K562 (cell line): ENCODE data around the gene SRPK3. TPM values are rescaled to one million over a fixed set of nuclear protein-coding genes. Genes with fewer than 3 reads are reported as not detected.

Source experiments
- ATAC-seq: fragments of 200-7000 bp; cut with Tn5 transposase; 3 replicates; pipeline ENCODE4 v1.9.1; 2020; ENCODE audit warnings: moderate library complexity
- BruUV-seq: library from RNA; stranded (reverse); fragments of 400-500 nt; replicated peaks from 2 replicates; lab custom pipeline; 2021; lab: Mats Ljungman, UMichigan
- CTCF ChIA-PET: fragments of 300-600 bp; formaldehyde crosslinking; extraction: SDS; loops from one replicate; lab custom pipeline; 2021; ENCODE audit warnings: low intra/inter-chr PET ratio; lab: Yijun Ruan, JAX
- POLR2A ChIA-PET: fragments of 300-600, 350-650 bp; sonication (Branson Sonifier 250); formaldehyde crosslinking; extraction: SDS; loops from one replicate; lab custom pipeline; 2021; ENCODE audit warnings: antibody characterized with exemption, inconsistent platforms; lab: Yijun Ruan, JAX
- DNase-seq, 4 experiments: peaks; one replicate each; pipeline versions ENCODE4 v3.0.0 to v3.0.0-alpha.2; 2011 to 2018; ENCODE audit warnings: low spot score in 3 of 4, mixed read lengths in 3 of 4; ENCODE audit errors: extremely low read depth in 1 of 4
- FAIRE-seq: peaks from 2 replicates; lab custom pipeline; 2011; peaks lifted over from hg19 to GRCh38; lab: Jason Lieb, UNC
- H2AFZ ChIP-seq: 2 replicates; pipeline ENCODE4 v1.6.0; 2011; ENCODE audit warnings: low read depth, low read length, control low read depth, inconsistent platforms
- H3K27ac ChIP-seq: fragments of 200-600 bp; 3 replicates; pipeline ENCODE4 v1.8.0; 2011; ENCODE audit warnings: low read depth, mild to moderate bottlenecking, control low read depth, inconsistent platforms, low read length, moderate library complexity, mixed read lengths; ENCODE audit errors: extremely low read depth
- H3K27me3 ChIP-seq, 2 experiments: fragments of 300-600 bp in 1 of 2; 2 replicates in 1 of 2; 3 replicates in 1 of 2; pipeline versions ENCODE4 v1.6.0 to v1.8.0; 2011; ENCODE audit warnings: inconsistent platforms in 2 of 2, low read length in 2 of 2, mild to moderate bottlenecking in 1 of 2, mixed read lengths in 1 of 2, moderate library complexity in 1 of 2; ENCODE audit not compliant: control insufficient read depth in 2 of 2, insufficient read depth in 2 of 2
- H3K36me3 ChIP-seq: fragments of 300-600 bp; 3 replicates; pipeline ENCODE4 v1.8.0; 2011; ENCODE audit warnings: mild to moderate bottlenecking, low read length, inconsistent platforms; ENCODE audit not compliant: control insufficient read depth, insufficient read depth
- H3K4me1 ChIP-seq, 2 experiments: fragments of 200-600 bp in 1 of 2; replicated peaks in 1 of 2; 2 replicates in 1 of 2; 3 replicates in 1 of 2; pipeline versions ENCODE4 v1.5.1 to v1.8.0; 2011; ENCODE audit warnings: inconsistent platforms in 2 of 2, low read length in 2 of 2, mild to moderate bottlenecking in 1 of 2, mixed read lengths in 1 of 2, moderate library complexity in 1 of 2; ENCODE audit not compliant: control insufficient read depth in 2 of 2, insufficient read depth in 2 of 2
- H3K4me2 ChIP-seq: 2 replicates; pipeline ENCODE4 v1.6.1; 2011; ENCODE audit warnings: low read length, control low read depth, inconsistent platforms, mixed read lengths; ENCODE audit not compliant: insufficient read depth
- H3K4me3 ChIP-seq: fragments of 200-600 bp; sonication (generic), shearing (Covaris generic); 2 replicates; pipeline ENCODE4 v1.5.1; 2016; ENCODE audit warnings: control low read depth, inconsistent platforms
- H3K79me2 ChIP-seq: fragments of 200-600 bp; 3 replicates; pipeline ENCODE4 v1.8.0; 2011; ENCODE audit warnings: low read length, inconsistent platforms; ENCODE audit not compliant: control insufficient read depth, insufficient read depth
- H3K9ac ChIP-seq, 2 experiments: 2 replicates each; pipeline versions ENCODE4 v1.6.0 to v1.6.1; 2011; ENCODE audit warnings: low read depth in 2 of 2, low read length in 2 of 2, control low read depth in 1 of 2, inconsistent platforms in 1 of 2, mild to moderate bottlenecking in 1 of 2, mixed read lengths in 1 of 2; ENCODE audit not compliant: insufficient read depth in 1 of 2
- H3K9me1 ChIP-seq: one replicate; pipeline ENCODE4 v1.6.0; 2011; ENCODE audit warnings: inconsistent platforms, mild to moderate bottlenecking, low read length, moderate library complexity; ENCODE audit not compliant: control insufficient read depth, insufficient read depth
- H3K9me3 ChIP-seq: replicated peaks from 2 replicates; pipeline ENCODE4 v1.5.1; 2011; ENCODE audit warnings: low read depth, low read length, inconsistent platforms; ENCODE audit not compliant: control insufficient read depth, insufficient read depth
- H4K20me1 ChIP-seq: replicated peaks from 2 replicates; pipeline ENCODE4 v1.6.1; 2011; ENCODE audit warnings: low read length, inconsistent platforms, mixed read lengths; ENCODE audit not compliant: control insufficient read depth, insufficient read depth
- CHD2 ChIP-seq: IDR thresholded peaks from 2 replicates; pipeline ENCODE4 v1.6.1; 2011; ENCODE audit warnings: low read depth, low read length
- DDX20 ChIP-seq: fragments of 450-650 bp; IDR thresholded peaks from 2 replicates; pipeline ENCODE4 v1.6.1; 2016; ENCODE audit warnings: missing genetic modification characterization, low read depth, mild to moderate bottlenecking, missing compliant biosample characterization, moderate library complexity
- NRF1 ChIP-seq, 2 experiments: fragments of 450-650 bp; IDR thresholded peaks in 1 of 2; conservative IDR thresholded peaks in 1 of 2; 2 replicates each; pipeline ENCODE4 v1.6.1; 2014; ENCODE audit warnings: mild to moderate bottlenecking in 2 of 2
- PHF20 ChIP-seq: fragments of 450-650 bp; IDR thresholded peaks from 2 replicates; pipeline ENCODE4 v1.6.1; 2018; ENCODE audit not compliant: partially characterized antibody
- RBM34 ChIP-seq: fragments of 200-400 bp; formaldehyde crosslinking; IDR thresholded peaks from 2 replicates; pipeline ENCODE4 v1.6.1; 2018; ENCODE audit warnings: low read length, borderline replicate concordance; ENCODE audit not compliant: insufficient read depth
- TEAD4 ChIP-seq, 2 experiments: sonication (generic) in 1 of 2; formaldehyde crosslinking in 1 of 2; IDR thresholded peaks; 2 replicates each; pipeline versions ENCODE4 v1.6.1 to v1.8.0; 2012 to 2022; ENCODE audit warnings: borderline replicate concordance in 1 of 2, inconsistent platforms in 1 of 2, low read length in 1 of 2, mild to moderate bottlenecking in 1 of 2, missing genetic modification reagents in 1 of 2
- TSC22D4 ChIP-seq: fragments of 450-650 bp; IDR thresholded peaks from 2 replicates; pipeline ENCODE4 v1.6.1; 2016; ENCODE audit warnings: missing genetic modification characterization, missing biosample characterization, control low read depth
- WHSC1 ChIP-seq: IDR thresholded peaks from one replicate; pipeline ENCODE4 v1.6.1; 2012; ENCODE audit warnings: low read length, control low read depth, inconsistent platforms
- ZNF140 ChIP-seq: fragments of 250-450 bp; sonication (Bioruptor Pico); IDR thresholded peaks from 2 replicates; pipeline ENCODE4 v1.8.0; 2021; ENCODE audit warnings: moderate library complexity, mild to moderate bottlenecking, inconsistent platforms
- ZNF239 ChIP-seq: fragments of 250-450 bp; sonication (Bioruptor Pico); IDR thresholded peaks from 2 replicates; pipeline ENCODE4 v1.4.0; 2020; ENCODE audit warnings: mild to moderate bottlenecking
- WGBS: fragments of 100-300 bp; shearing (Covaris generic); methylation state at CpG from one replicate; pipeline ENCODE4 v1.1.6; 2016; ENCODE audit warnings: low coverage, mixed read lengths; ENCODE audit not compliant: insufficient coverage; ENCODE audit errors: missing lambda C conversion rate; 5-methylcytosine and 5-hydroxymethylcytosine counted together
- in situ Hi-C: fragments of 300-500 bp; cut with MboI; formaldehyde crosslinking; loops from 4 replicates; pipeline ENCODE4 v1.15.0; 2018; ENCODE audit warnings: inconsistent platforms, mixed read lengths
- intact Hi-C: fragments of 100-400 bp; cut with micrococcal nuclease; formaldehyde crosslinking; loops from 2 replicates; pipeline ENCODE4 v1.14.2; 2022
- polyA plus RNA-seq, 8 experiments: library from polyadenylated mRNA; depleted of rRNA in 4 of 8; stranded (reverse) in 5 of 8; unstranded in 3 of 8; fragments of >200 nt; fragmentation: Nextera tagmentation in 2 of 8; fragmentation: Illumina TruSeq in 1 of 8; extraction: Ambion mirVana in 2 of 8; extraction: Trizol in 1 of 8; gene quantifications; 2 replicates each; pipeline versions ENCODE4 v1.2.1 to v1.2.3, GENCODE V29; 2011 to 2014; ENCODE audit warnings: inconsistent platforms in 1 of 8, missing spikeins in 1 of 8
- total RNA-seq, 7 experiments: library from RNA; depleted of rRNA in 6 of 7; stranded (reverse); fragments of >200 nt in 6 of 7; fragmentation: Illumina TruSeq in 2 of 7; extraction: Trizol in 2 of 7; gene quantifications; 2 replicates each; pipeline versions ENCODE4 v1.2.1 to v1.2.3, GENCODE V29; 2011 to 2021; ENCODE audit warnings: low replicate concordance in 1 of 7
- TF ChIP-seq, protein P1 (sequence below): sonication (generic); formaldehyde crosslinking; IDR thresholded peaks from 2 replicates; pipeline ENCODE4 v1.8.1; 2022; ENCODE audit warnings: missing genetic modification reagents
- TF ChIP-seq, protein P2 (sequence below): fragments of 450-650 bp; formaldehyde crosslinking; IDR thresholded peaks from 2 replicates; pipeline ENCODE4 v1.4.0; 2020; ENCODE audit warnings: mild to moderate bottlenecking, mixed read lengths
- TF ChIP-seq, protein P3 (sequence below): IDR thresholded peaks from 3 replicates; pipeline ENCODE4 v1.6.1; 2011; ENCODE audit warnings: borderline replicate concordance, mild to moderate bottlenecking; ENCODE audit not compliant: insufficient read length, insufficient read depth

The SRPK3 gene
- total and polyA plus RNA-seq, 9 of the 15 experiments (the other 6 are each of a cell fraction or from before 2014, with no cell fraction given) = 0.01 to 0.09 (median 0.04) TPM; not detected in 2

DNA sequence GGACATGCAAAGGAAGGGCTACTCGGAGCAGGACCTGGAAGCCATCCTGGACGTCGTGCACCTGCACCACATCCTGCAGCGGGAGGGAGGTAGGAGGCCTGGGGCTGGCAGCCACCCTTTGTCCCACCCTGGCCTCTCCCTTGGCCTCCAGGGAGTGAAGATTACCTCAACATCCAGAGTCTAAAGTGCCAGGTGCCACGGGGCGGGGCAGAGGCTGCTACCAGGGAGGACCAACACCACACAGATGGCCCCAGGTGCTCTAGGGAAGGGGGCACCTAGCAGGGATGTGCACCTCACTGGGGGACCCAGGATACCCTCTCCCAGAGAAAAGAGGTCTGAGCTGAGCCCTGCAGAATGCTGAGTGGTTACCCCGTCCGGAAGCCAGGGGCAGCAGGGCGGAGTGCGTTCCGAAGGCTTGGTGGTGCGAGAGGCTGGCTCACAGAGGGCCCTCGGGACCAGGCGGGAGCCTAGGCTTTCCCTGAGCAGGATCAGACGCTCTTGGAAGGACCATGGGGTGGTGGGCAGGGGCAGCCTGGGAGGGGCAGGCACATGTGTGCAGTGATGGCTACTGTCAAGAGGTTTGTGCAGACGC lies 40.1 kb upstream of the SRPK3 start:
- no peak for ATAC-seq
- no peaks in the 10 kb centered on the region for H3K79me2 ChIP-seq
- DNase-seq = no peak
- H3K9me1 ChIP-seq = no peaks in the 10 kb centered on the region
- H3K4me1 ChIP-seq = peaks cover under 1 to 70% of the 10 kb centered on the region in 2 experiments; a peak in 3 of 5 replicates
- CTCF ChIA-PET = no interaction called here
- 82% methylated on average over 9 of the region's 16 CpGs for WGBS
- POLR2A ChIA-PET = interaction anchor here (0.6 to 1.0 kb wide), 2 partner anchors 31 to 69 kb away, joined by 3 read pairs; no protein-coding TSS in a partner anchor
- H3K4me3 ChIP-seq = no peak overlapping the region
- no peak overlapping the region for H3K4me2 ChIP-seq
- no peaks in the 10 kb centered on the region for H4K20me1 ChIP-seq
- no peak overlapping the region for H3K9ac ChIP-seq
- TF ChIP-seq ZNF140 (CRISPR knock-in tag) = no peak
- no peak for TF ChIP-seq TEAD4 (IDR thresholded peaks at IDR 0.05; ENCODE audit: low read length)
- no peak for TF ChIP-seq TEAD4 (CRISPR knock-in tag; IDR thresholded peaks at IDR 0.05; ENCODE audit: borderline replicate concordance)
- TF ChIP-seq WHSC1 = no peak
- TF ChIP-seq, protein P1, sequence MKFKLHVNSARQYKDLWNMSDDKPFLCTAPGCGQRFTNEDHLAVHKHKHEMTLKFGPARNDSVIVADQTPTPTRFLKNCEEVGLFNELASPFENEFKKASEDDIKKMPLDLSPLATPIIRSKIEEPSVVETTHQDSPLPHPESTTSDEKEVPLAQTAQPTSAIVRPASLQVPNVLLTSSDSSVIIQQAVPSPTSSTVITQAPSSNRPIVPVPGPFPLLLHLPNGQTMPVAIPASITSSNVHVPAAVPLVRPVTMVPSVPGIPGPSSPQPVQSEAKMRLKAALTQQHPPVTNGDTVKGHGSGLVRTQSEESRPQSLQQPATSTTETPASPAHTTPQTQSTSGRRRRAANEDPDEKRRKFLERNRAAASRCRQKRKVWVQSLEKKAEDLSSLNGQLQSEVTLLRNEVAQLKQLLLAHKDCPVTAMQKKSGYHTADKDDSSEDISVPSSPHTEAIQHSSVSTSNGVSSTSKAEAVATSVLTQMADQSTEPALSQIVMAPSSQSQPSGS (CRISPR knock-in tag) = no peak
- no peak for TF ChIP-seq PHF20
- TF ChIP-seq RBM34 = no peak
- TF ChIP-seq, protein P2, sequence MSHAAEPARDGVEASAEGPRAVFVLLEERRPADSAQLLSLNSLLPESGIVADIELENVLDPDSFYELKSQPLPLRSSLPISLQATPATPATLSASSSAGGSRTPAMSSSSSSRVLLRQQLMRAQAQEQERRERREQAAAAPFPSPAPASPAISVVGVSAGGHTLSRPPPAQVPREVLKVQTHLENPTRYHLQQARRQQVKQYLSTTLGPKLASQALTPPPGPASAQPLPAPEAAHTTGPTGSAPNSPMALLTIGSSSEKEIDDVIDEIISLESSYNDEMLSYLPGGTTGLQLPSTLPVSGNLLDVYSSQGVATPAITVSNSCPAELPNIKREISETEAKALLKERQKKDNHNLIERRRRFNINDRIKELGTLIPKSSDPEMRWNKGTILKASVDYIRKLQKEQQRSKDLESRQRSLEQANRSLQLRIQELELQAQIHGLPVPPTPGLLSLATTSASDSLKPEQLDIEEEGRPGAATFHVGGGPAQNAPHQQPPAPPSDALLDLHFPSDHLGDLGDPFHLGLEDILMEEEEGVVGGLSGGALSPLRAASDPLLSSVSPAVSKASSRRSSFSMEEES (CRISPR knock-in tag) = no peak
- no peak for TF ChIP-seq DDX20
- TF ChIP-seq ZNF239 (CRISPR knock-in tag) = no peak
- TF ChIP-seq CHD2 = no peak
- TF ChIP-seq NRF1 (conservative IDR thresholded peaks at IDR 0.05 in 1 of 2, IDR thresholded peaks at IDR 0.05 in 1 of 2) = no peak
- TF ChIP-seq TSC22D4 (tag) = no peak
- TF ChIP-seq, protein P3, sequence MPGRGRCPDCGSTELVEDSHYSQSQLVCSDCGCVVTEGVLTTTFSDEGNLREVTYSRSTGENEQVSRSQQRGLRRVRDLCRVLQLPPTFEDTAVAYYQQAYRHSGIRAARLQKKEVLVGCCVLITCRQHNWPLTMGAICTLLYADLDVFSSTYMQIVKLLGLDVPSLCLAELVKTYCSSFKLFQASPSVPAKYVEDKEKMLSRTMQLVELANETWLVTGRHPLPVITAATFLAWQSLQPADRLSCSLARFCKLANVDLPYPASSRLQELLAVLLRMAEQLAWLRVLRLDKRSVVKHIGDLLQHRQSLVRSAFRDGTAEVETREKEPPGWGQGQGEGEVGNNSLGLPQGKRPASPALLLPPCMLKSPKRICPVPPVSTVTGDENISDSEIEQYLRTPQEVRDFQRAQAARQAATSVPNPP = no peak
- intact Hi-C loops (no loop called here), in situ Hi-C loops (no loop called here)
- no peak overlapping the region for H3K27ac ChIP-seq
- no peaks in the 10 kb centered on the region for H3K9me3 ChIP-seq
- BruUV-seq = no TSS peak
- no peaks in the 10 kb centered on the region for H3K27me3 ChIP-seq
- no peak for FAIRE-seq
- no peaks in the 10 kb centered on the region; the same call in 2 of the 3 replicates for H3K36me3 ChIP-seq
- H2AFZ ChIP-seq = no peak overlapping the region
